Measurements from ENCODE around the gene AHCYL2.

DNA sequence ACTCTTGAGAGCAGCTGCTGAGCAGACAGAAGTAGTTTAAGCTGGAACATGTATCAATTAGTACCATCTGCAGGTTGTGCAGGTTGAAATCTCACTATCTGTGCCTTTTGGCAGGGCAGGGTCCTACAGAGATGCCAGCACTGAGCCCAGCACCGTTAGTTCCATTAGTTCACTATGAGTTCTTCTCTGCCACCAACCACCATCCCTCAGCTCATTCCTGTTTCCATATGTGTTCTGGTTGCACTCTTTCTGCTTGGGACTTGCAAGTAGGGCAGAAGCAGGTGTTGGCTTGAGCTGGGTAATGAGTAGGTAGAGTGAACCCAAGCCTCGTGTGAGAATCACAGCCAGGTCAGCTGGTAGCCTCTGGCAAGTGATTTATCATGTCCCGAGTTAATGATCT is 33.6 kb upstream of the AHCYL2 start:
- TF ChIP-seq CTCF (IDR thresholded peaks at IDR 0.05; ENCODE audit: low read depth, low read length, missing input control) (no peak), ZBTB33 (IDR thresholded peaks at IDR 0.05) (no peak), TAF1 (conservative IDR thresholded peaks at IDR 0.05) (no peak), RAD21 (IDR thresholded peaks at IDR 0.05) (no peak), JUND (IDR thresholded peaks at IDR 0.05) (no peak), GABPA (IDR thresholded peaks at IDR 0.05 in 1 of 2, conservative IDR thresholded peaks at IDR 0.05 in 1 of 2) (no peak), YY1 (IDR thresholded peaks at IDR 0.05) (no peak), SP1 (IDR thresholded peaks at IDR 0.05) (no peak), MAX (IDR thresholded peaks at IDR 0.05) (no peak), NR2F2 (IDR thresholded peaks at IDR 0.05) (no peak)
